HG02970 (cell line): ENCODE measurements around the gene ABLIM2.

Experiments
- ATAC-seq: cut with Tn5 transposase; IDR thresholded peaks from one replicate; pipeline ENCODE4 v1.9.1; 2021; ENCODE audit warnings: mild to moderate bottlenecking, moderate library complexity, moderate number of reproducible peaks; ENCODE audit not compliant: unreplicated experiment, low FRiP score

The ABLIM2 gene

DNA sequence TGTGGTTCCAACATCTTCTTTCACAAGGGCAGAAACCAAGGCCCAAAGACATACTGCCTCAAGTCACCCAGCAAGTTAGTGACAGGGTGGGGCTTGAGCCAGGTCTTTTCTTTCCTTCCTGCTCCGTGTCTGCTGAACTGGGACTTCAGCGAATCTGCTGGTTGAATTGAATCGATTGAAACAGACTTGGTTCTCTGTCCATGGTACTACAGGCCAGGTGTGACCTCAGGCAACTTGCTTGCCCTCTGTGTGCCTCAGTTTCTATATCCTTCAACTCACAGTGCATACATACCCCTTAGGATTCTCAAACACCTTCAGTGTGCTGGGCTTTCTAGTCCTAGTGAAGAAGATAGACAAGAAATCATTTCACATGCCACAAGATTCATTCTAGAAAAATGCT is 2.0 kb upstream of the ABLIM2 start:
- no peak for ATAC-seq

DNA sequence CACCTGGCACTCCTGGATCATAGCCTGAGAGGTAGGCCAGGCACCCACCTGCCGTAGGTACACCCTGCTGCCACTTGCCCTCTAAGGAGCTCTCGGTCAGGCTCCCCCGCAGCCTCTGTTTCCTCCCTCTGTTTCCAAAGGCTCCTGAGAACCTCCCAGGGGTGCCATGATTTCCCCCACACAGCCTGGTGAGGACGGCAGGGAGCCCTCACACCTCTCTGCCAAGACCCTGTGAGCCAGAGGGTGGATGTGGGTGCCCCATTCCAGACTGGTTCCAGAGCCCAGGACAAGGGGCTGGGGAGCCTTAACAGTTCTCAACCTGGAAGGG is 1.6 kb upstream of the ABLIM2 start:
- no peak for ATAC-seq

DNA sequence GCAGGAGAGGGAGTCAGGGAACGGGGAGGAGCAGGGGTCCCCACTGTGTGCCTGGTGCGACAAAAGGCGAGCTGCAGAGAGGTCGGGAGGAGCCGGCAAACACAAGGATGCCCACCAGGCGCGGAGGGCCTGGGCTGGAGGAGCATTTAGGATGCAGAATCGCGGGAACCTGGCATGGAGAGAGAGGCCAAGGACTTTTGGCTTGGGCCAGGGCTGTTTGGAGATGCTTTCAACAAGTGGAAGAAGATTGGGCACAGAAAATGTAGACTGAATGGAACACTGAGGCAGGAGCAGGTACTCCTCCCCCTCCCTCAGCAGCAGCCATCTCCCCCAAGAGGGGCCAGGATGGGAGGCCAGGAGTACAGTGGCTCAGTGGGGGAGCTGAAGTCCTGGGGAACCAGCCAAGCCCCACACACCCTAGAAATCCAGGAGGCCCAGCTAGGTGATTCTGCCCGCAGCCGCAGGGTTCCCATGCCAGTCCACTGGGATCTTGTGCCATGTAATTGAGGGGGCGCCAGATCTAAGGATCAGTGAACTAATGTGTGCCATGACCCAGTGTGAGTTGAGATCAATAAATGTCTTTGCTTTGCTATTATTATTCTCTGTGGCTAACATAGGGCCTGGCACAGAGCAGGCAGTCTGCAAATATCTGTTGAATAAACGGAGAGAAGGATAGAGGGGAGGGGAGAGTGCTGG is 1.1 kb upstream of the ABLIM2 start:
- ATAC-seq = no peak

DNA sequence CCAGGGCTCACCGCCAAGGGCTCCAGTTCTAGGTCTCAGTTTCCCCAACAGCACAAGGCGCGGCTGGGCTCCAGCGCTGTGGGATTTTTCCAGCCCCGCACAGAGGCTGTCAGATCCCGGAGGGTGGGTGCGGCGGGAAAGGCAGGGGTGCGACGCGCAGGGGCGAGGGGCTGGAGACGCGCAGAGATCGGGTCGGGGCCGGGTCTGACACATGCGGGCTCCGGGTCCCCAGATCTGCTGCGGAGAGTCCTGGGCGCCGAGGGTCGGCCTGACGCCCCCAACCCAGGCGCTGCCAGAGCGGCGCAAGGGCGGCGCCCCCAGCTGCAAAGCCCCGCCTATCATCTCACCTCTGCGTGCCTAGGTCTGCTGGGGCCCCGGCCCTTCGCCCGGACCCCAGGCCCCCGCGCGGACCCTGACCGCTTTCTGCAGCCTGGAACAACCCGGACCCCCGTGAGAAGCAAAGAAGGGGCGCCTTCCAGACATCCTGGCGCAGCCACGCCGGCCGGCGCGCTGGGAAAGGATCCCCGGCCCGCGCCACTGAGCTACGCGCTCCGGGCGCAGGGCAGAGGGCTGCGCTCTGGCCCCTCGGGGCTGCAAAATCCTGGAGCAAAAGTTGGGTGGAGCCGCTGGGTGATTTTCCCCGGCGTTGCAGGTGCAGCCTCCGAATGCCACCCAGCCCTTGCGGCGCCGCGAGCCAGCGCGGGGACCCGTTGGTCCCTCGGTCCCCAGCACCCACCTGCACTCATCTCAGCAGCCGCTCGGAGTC is 486 bp downstream of the ABLIM2 start:
- ATAC-seq = no peak

DNA sequence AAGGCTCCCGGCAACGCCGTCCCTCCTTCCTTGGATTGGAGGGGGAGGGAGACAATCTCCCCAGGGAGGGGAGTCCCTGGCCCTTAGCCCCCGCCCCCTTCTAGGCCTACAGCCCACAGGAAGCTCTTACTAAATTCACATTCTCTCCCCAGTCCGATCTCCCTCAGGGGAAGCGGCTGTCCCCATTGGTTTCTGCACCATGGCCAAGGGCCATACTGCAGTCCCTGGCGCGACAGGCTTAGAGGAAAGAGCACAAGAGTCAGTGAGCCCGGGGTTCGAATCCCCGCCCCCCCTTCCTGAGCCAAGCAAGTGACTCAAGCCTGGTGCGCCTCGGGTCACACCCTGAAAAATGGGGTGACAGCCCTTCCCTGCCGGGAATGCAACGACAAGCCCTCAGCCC is 1.1 kb downstream of the ABLIM2 start:
- ATAC-seq = no peak

DNA sequence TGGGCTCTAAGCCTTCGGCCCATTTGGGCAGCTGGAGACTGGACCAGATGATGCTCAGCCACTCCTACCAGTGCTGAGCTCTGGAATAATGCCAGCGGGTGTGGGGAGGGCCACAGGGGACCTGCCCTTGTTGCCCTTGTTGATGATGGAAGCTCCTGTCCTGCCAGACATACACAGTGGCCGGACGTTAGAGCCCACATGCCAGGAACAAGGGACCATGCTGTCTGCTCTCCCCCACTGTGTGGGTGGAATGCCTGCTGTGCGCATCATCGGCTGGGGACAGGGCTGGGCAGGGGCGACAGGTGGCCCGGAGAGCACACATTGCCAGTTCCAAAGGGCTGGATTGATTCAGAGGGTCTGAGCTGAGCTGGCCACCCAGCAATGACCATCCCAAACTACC is 2.0 kb downstream of the ABLIM2 start:
- ATAC-seq = no peak

DNA sequence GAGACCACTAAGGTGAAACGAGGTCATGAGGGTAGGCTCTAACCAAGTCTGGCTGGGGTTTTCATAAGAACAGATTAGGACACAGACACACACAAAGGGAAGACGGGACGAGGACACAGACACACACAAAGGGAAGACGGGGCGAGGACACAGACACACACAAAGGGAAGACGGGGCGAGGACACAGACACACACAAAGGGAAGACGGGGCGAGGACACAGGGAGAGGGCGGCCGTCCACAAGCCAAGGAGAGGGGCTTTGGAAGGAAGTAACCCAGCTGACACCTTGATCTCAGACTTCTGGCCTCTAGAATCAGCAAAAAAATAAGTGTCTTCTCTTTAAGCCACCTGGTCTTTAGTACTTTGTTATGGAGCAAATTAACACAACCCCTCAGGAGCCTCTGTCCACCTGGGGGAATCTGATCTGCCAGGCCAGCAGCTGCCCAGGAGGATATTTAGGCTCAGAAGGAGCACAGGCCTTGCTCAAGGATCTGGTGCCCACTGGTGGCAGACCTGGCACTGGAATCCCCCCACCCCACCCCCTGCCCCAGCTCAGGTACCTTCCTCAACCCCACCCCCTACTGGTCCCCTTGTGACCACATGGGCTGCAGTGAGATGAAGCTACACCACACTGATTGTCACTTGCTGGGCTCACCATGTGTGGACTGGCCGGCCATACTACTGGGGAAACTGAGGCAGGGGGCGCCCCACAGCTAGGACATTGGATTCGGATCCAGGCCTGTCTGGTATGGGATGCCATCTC is 2.8 kb downstream of the ABLIM2 start:
- no peak for ATAC-seq

DNA sequence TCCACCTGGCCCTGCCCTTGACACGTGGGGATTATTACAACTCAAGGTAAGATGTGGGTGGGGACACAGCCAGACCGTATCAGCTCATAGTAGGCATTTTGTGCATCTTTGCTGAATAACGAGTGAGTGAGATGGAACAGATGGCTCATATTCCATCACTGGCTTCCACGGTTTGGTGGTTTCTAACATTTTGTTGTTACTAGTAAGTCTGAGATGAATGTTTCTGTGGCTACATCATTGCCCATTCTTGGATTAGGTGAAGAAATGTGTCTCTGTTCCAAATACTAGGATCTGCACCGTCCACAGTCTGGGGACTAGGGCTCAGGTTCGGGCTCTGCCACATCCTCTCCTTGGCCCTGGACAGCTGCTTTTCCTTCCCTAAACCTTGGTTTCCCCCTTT is 3.6 kb downstream of the ABLIM2 start:
- no peak for ATAC-seq

DNA sequence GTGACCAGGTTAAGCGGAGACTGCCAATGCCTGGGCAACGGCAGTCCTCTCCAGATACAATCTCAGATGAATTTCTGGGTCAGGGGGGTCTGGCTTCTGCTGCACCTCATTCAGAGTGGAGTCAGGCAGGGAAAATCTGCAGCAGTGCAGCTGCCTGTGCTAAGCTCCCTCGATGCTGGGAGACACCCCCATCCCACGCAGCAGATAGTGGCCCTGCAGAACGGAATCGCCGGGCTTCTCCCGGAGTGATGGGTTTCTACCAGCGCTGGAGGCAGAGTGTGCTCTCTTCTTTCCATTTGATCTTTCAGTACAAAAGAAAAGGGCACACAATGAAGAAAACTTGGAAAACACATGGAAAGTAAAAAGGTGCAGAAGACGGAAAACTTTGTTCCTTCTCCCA is 5.2 kb downstream of the ABLIM2 start:
- ATAC-seq = no peak

DNA sequence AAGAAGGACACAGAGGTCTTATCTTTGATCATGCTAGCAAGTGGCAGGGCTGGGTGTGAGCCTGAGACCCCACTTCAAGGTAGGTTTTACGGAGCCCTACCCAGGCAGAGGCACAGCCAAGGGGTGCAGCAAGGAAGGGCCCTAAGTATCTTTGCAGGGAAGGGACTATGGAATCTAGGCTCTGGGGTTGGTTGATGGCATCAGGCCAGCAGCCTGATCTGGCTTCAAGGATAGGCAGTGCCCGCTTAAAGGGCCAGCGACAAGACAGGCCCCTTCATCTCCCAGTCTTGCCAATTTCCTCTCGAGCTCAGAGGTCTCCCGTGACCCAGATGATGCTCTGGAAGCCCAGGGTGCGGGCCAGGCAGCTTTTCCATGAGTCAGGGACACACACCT is 5.8 kb downstream of the ABLIM2 start:
- no peak for ATAC-seq

DNA sequence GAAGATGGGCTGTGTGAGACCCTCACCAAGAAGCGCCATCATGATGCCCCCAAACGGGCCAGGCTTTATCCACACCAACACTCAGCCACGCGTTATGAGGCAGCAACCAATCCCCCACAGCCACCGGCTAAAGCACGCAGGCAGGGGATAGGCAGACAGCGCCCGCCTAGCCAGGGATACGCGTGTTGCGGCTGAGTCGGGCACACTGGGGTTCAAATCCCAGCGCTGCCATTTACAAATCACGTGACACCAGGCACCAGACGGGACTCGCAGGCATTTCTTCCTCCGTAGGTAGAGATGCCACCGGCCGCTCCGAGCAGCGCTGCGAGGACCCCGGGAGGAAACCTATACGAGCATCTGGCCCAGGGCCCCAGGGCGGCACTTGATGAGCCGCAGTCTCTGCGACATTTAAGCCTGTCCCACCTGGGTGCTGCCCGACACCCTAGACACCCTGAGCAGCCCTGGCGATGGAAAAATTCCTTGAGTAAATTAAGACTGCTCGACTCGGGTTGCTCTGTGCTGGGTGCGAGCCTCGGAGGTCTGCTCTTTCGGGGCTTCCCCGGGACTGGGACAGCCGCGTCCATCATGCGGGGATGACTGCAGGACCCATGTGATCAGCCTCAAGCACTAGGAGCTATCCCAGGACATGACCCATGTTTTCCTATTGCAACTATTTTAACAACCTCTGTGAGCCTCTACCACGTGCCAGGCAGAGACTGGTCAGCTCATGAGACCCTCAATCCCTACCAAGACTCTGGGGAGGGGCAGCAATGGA is 6.3 kb downstream of the ABLIM2 start:
- no peak for ATAC-seq

DNA sequence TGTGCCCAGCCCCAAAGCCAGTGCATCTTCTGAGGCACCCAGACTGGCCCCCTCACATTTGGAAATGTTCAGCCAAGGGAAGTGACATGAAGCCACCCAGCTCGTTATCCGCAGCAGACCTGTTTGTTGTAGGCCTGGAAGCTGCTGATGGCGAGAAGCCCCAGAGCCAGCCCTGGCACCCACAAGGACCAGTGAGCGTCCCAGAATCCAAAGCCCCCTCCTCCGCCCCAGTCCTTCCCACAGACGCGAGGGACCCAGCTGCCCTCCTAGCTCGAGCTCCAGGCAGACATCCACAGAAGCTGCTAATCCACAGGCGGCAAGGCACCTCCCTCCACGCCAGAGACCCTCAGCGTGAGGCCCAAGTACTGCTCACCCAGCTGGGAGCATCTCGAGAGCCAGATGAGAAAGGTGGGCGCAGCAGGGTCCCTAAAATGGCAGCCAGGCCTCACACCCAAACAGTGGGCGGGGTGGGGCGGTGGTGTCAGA is 7.4 kb downstream of the ABLIM2 start:
- no peak for ATAC-seq

DNA sequence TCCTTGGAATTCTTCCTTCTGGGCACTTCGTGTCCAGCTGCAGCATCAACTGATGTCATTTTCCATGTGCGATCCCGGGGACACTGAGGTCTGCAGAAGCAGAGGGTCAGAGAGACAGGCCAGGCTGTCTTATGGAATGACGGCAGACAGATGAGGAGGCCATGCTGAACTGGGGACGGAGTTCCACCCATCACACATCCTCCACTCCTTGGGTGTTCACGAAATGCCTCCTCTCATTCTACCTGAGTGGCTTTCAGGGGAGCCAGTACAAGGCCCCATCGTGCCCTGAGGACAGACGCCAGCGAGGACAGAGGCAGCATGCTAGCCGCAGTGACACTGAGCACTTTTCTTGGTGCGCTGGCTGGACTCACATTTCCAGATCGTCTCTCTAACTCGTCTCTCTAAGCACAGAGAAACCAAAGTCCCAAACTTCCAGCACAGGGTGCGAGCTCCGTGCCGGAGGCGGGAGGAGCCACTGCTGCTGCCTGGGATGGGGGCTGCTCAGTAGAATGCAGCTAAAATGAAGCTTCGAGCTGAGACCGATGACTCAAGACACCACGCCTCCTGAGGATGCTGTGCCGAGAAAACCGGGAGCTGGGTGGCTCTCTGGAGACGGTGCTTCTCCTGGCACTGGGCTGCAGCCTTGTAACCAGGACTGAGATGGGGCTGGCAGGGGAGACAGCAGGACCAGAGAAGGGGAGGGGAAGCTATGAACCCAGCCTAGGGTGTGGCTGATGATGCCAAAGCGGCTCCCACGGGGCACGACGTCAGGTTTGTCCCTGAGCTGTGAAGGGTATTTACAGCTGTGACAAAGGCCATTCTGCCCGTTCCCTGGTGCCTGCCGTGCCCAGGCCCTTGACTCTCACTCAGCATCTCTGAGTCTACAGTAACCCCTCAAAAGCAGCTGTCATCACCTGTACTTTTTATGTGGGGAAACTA is 8.2 kb downstream of the ABLIM2 start:
- no peak for ATAC-seq

DNA sequence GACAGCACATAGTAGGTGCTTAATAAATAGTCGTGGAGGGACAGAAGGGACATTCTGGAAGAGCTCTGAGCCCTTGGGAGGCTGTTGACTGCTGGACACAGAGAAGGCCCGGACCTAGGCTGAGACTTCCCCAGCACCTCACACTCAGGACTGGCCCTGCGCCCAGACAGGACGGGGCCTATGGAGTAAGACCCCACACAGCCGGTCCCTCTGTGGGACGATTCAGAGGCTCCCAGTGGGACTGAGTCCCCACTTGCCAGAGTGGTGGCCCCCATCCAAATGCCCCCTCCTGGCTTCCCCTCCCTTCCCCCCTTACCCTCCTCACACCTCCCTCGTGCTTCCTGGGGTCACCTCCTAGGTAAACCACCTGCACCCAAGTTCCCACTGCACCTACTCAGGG is 8.9 kb downstream of the ABLIM2 start:
- no peak for ATAC-seq

DNA sequence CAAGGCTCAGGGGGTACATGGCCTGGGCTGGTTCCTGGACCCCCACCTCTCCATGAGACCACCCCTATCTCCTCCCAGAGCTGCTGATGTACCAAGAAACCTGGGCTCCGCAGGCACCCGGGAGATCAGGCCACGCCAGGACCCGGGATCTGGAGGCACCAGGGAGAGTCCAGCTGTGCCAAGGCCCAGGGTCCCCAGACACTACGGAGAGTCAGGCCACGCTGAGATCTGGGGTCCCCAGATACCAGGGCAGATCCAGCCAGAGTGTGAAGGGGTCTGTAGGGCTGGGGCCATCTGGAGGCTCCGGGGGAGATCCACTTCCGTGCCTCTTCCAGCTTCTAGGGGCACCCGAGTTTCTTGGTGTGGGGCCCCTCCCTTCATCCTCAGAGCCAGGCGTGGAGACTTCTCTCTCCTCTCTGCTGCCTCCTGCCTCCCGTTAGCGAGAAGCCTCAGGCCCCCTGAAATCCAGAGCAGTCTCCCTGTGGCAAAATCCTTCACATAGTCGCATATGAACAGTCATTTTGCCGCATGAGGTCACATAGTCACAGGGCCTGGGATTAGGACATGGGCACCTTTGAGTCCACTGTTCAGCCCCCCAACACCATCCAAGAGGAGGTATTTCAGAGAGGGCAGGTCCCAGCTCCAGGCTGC is 9.7 kb downstream of the ABLIM2 start:
- no peak for ATAC-seq

DNA sequence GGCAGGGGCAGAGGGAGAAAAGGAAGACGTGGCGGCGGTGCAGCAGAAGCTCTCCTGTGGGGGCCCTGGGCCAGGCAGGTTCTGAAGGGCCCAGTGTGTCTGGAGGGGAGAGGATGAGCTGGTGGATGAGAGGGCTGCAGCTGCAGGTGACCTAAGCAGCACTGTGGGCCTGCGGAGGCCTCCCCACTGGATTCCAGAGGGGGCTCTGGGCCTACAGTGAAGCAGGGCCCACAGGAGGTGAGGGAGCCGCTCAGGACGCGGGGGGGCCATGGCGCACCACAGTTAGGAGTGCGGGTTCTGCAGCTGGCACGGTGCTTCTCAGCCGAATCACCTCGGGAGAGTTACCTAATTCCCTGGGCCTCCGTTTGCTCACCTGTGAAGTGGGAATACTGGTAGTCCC is 10.5 kb downstream of the ABLIM2 start:
- no peak for ATAC-seq

DNA sequence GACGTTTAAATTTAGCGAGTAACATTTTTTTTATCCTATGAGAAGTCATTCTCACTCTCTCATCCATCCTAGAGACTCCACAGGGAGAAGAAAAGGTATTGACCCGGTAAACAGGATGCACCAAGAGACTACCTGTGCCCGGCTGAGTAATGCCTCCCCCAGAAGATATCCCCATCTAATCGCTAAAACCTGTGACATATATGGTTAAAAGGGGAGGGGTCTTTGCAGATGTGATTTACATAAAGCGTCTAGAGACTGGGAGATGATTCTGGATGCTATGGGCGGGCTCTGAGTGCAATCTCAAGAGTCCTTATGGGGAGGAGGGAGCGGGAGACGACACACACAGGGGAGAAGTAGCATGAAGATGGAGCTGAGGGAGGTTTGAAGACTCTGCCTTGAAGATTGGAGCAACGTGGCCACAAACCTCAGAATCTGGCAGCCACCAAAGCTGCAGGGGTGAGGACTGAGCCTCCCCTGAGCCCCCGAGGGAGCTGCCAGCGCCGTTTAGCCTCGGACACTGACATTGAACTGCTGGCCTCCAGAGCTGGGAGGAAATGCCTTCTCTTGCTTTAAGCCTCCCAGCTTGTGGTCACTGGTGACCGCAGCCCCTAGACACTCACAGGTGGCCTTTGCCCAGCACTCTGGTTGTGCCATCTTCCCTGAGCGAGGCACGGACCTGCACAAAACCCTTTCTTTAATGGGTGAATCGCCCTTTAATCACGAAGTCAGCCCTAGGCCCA is 11.2 kb downstream of the ABLIM2 start:
- ATAC-seq = no peak

DNA sequence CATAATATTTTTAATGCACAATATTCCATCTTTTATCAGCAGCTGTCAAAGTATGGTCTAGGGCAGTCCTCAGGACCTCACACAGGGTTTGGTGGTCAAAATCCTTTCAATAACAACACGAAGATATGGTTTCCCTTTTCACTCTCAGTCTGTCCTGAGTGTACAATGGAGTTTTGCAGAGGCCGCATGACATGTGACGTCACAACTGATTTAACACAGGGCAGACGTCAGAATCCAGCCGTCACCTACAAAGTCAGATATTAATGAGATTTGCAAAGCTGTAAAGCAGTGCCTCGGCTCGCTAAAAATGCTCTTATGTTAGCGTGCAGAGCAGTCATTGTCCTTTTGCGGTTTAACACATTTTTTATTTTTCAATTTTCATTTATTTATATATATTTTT is 12.5 kb downstream of the ABLIM2 start:
- ATAC-seq = no peak

DNA sequence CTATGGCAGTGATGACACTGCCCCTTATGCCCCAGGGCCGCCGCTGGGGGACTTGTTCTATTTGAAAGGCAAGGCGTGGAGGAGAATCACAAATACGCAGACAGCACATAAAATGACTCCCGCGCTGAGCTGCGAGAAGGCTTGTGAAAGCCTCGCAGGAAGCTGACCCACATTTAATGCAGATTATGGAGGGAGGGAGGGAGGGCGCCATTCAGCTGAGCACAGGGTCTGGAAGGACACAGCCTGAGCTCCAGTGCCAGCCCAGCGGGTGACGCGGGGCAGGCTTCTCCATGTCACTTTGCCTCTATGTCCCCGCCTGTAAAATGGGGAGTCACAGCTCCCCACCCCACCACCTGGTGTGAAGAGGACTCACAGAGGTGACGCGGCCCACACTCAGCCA is 14.3 kb downstream of the ABLIM2 start:
- no peak for ATAC-seq
